Smooth muscle cell (in vitro differentiated cells): Measurements from ENCODE around the gene IL17RE. TPM values are rescaled to one million over a fixed set of nuclear protein-coding genes. Genes with fewer than 3 reads are reported as not detected.

Experiments used
- DNase-seq: peaks from one replicate; lab custom pipeline; 2025; ENCODE audit not compliant: unreplicated experiment; lab: John Stamatoyannopoulos, UW
- H2AFZ ChIP-seq: fragments of 200-600 bp; sonication (generic); 2 replicates; pipeline ENCODE4 v1.6.0; 2016; ENCODE audit warnings: antibody characterized with exemption, low read depth, mild to moderate bottlenecking
- H3F3A ChIP-seq: fragments of 200-600 bp; sonication (generic); 2 replicates; pipeline ENCODE4 v1.6.0; 2017; ENCODE audit warnings: antibody characterized with exemption, low read depth
- H3K27ac ChIP-seq: fragments of 200-600 bp; sonication (generic); 2 replicates; pipeline ENCODE4 v1.5.1; 2016; ENCODE audit warnings: low read depth, mild to moderate bottlenecking
- H3K27me3 ChIP-seq: fragments of 200-600 bp; sonication (generic); 2 replicates; pipeline ENCODE4 v1.6.1; 2016; ENCODE audit warnings: low read depth, mild to moderate bottlenecking
- H3K36me3 ChIP-seq: fragments of 200-600 bp; sonication (generic); 2 replicates; pipeline ENCODE4 v1.5.1; 2016; ENCODE audit warnings: low read depth
- H3K4me1 ChIP-seq: fragments of 200-600 bp; sonication (generic); 2 replicates; pipeline ENCODE4 v1.5.1; 2016; ENCODE audit warnings: low read depth
- H3K4me2 ChIP-seq: fragments of 200-600 bp; sonication (generic); 2 replicates; pipeline ENCODE4 v1.6.0; 2016; ENCODE audit warnings: mild to moderate bottlenecking
- H3K4me3 ChIP-seq: fragments of 200-600 bp; sonication (generic); 2 replicates; pipeline ENCODE4 v1.5.1; 2016; ENCODE audit warnings: mild to moderate bottlenecking
- H3K79me2 ChIP-seq: fragments of 200-600 bp; sonication (generic); 2 replicates; pipeline ENCODE4 v1.6.0; 2016; ENCODE audit warnings: low read depth, mild to moderate bottlenecking
- H3K9ac ChIP-seq: fragments of 200-600 bp; sonication (generic); 2 replicates; pipeline ENCODE4 v1.6.0; 2016; ENCODE audit warnings: low read depth
- H3K9me3 ChIP-seq: fragments of 200-600 bp; sonication (generic); replicated peaks from 2 replicates; pipeline ENCODE4 v1.5.1; 2016; ENCODE audit warnings: low read depth
- H4K20me1 ChIP-seq: fragments of 200-600 bp; sonication (generic); 2 replicates; pipeline ENCODE4 v1.6.0; 2016; ENCODE audit warnings: low read depth
- WGBS: methylation state at CpG from one replicate; pipeline ENCODE4 v1.1.7; 2016; ENCODE audit warnings: low lambda C conversion rate; 5-methylcytosine and 5-hydroxymethylcytosine counted together
- polyA plus RNA-seq: library from polyadenylated mRNA; unstranded; fragments of >200 nt; fragmentation: Nextera tagmentation; extraction: Ambion mirVana; gene quantifications from 2 replicates; pipeline ENCODE4 v1.2.1, GENCODE V29; 2016
- total RNA-seq: library from RNA; depleted of rRNA; stranded (reverse); fragments of >200 nt; gene quantifications from 2 replicates; pipeline ENCODE4 v1.2.3, GENCODE V29; 2014
- TF ChIP-seq, protein P1 (sequence below): fragments of 200-600 bp; sonication (generic); IDR thresholded peaks from 2 replicates; pipeline ENCODE4 v1.5.1; 2017; ENCODE audit warnings: borderline replicate concordance, mild to moderate bottlenecking, antibody characterized with exemption; ENCODE audit not compliant: insufficient read depth, poor library complexity, severe bottlenecking

The IL17RE gene
- total and polyA plus RNA-seq, 2 experiments from 2014 or later: 0.32 to 4.9 TPM

GRCh38 chr3:9948586-9948985 is 45.9 kb downstream of the IL17RE start:
- no peak overlapping the region for H3K4me3 ChIP-seq
- H3K36me3 ChIP-seq: no peaks in the 10 kb centered on the region
- H2AFZ ChIP-seq: no peak overlapping the region
- DNase-seq: no peak
- H3F3A ChIP-seq: peaks cover 12% of the 10 kb centered on the region
- H3K4me2 ChIP-seq: no peak overlapping the region
- H3K79me2 ChIP-seq: no peaks in the 10 kb centered on the region
- H3K27ac ChIP-seq: no peak overlapping the region
- no peaks in the 10 kb centered on the region for H3K27me3 ChIP-seq
- WGBS: 96% methylated on average over 3 of the region's 3 CpGs
- no peaks in the 10 kb centered on the region for H3K9me3 ChIP-seq
- TF ChIP-seq, protein P1, sequence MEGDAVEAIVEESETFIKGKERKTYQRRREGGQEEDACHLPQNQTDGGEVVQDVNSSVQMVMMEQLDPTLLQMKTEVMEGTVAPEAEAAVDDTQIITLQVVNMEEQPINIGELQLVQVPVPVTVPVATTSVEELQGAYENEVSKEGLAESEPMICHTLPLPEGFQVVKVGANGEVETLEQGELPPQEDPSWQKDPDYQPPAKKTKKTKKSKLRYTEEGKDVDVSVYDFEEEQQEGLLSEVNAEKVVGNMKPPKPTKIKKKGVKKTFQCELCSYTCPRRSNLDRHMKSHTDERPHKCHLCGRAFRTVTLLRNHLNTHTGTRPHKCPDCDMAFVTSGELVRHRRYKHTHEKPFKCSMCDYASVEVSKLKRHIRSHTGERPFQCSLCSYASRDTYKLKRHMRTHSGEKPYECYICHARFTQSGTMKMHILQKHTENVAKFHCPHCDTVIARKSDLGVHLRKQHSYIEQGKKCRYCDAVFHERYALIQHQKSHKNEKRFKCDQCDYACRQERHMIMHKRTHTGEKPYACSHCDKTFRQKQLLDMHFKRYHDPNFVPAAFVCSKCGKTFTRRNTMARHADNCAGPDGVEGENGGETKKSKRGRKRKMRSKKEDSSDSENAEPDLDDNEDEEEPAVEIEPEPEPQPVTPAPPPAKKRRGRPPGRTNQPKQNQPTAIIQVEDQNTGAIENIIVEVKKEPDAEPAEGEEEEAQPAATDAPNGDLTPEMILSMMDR: no peak
- H4K20me1 ChIP-seq: no peaks in the 10 kb centered on the region
- no peak overlapping the region for H3K9ac ChIP-seq
- H3K4me1 ChIP-seq: peaks cover 6% of the 10 kb centered on the region

- no peak overlapping the region for H2AFZ ChIP-seq
- no peak for DNase-seq
- no peaks in the 10 kb centered on the region for H3K79me2 ChIP-seq
- H4K20me1 ChIP-seq: no peaks in the 10 kb centered on the region
- no peak overlapping the region for H3K4me3 ChIP-seq
- H3K9ac ChIP-seq: no peak overlapping the region
- no peak overlapping the region for H3K4me2 ChIP-seq
- TF ChIP-seq, protein P1: no peak
- H3K36me3 ChIP-seq: no peaks in the 10 kb centered on the region
- peaks cover 6% of the 10 kb centered on the region for H3K4me1 ChIP-seq
- WGBS: 98% methylated on average over 7 of the region's 7 CpGs
- no peaks in the 10 kb centered on the region for H3K27me3 ChIP-seq
- H3F3A ChIP-seq: peaks cover 12% of the 10 kb centered on the region
- no peak overlapping the region for H3K27ac ChIP-seq
- H3K9me3 ChIP-seq: no peaks in the 10 kb centered on the region
Observed at GRCh38 chr3:9949115-9949514, 46.5 kb downstream of the IL17RE start.

GRCh38 chr3:9949626-9950025 is 47.0 kb downstream of the IL17RE start:
- WGBS: 88% methylated on average over 9 of the region's 9 CpGs
- no peak overlapping the region for H3K4me3 ChIP-seq
- TF ChIP-seq, protein P1: no peak

DNA sequence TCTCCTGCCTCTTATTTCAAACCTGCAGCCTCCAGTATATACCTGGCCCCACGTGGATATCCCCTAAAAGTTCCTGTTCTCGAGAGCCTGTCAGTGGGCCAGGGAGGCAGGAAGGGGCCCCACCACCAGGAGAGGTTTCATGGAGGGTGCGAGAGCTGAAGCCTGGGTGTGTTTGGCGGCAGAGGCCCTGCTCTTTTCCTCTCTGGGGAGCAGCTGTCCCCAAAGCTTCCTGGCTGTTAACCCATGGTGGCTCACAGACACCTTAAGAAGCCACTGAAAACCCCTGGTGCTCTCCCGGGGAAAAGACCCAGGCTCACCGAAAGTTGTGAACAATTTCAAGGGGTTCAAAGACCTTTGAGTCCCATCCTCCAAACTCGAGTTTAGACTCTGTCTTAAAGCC is 48.5 kb downstream of the IL17RE start:
- Histone ChIP-seq H3K9ac (no peak overlapping the region), H3K4me3 (no peak overlapping the region), H3K4me1 (peaks cover 6% of the 10 kb centered on the region), H3K36me3 (no peaks in the 10 kb centered on the region), H3K4me2 (no peak overlapping the region), H3K27ac (no peak overlapping the region), H3K79me2 (no peaks in the 10 kb centered on the region), H4K20me1 (no peaks in the 10 kb centered on the region), H3F3A (no peaks in the 10 kb centered on the region), H2AFZ (no peak overlapping the region), H3K27me3 (no peaks in the 10 kb centered on the region), H3K9me3 (no peaks in the 10 kb centered on the region)
- DNase-seq: no peak
- WGBS: 68% methylated on average over 7 of the region's 7 CpGs
- TF ChIP-seq, protein P1: no peak

More at GRCh38 chr3:9949626-9950025, 47.0 kb downstream of the IL17RE start:
- no peaks in the 10 kb centered on the region for H3K27me3 ChIP-seq
- no peak overlapping the region for H3K4me2 ChIP-seq
- no peaks in the 10 kb centered on the region for H3K36me3 ChIP-seq
- H3K79me2 ChIP-seq: no peaks in the 10 kb centered on the region
- H3K9ac ChIP-seq: no peak overlapping the region
- no peak overlapping the region for H3K27ac ChIP-seq
- H4K20me1 ChIP-seq: no peaks in the 10 kb centered on the region
- no peak overlapping the region for H2AFZ ChIP-seq
- DNase-seq: no peak
- no peaks in the 10 kb centered on the region for H3K9me3 ChIP-seq
- peaks cover 12% of the 10 kb centered on the region for H3F3A ChIP-seq
- H3K4me1 ChIP-seq: peaks cover 6% of the 10 kb centered on the region
